ENCODE data around the gene RNF151. TPM values are rescaled to one million over a fixed set of nuclear protein-coding genes. Genes with fewer than 3 reads are reported as not detected.

The RNF151 gene
- total and polyA plus RNA-seq, 7 donors: not detected

DNA sequence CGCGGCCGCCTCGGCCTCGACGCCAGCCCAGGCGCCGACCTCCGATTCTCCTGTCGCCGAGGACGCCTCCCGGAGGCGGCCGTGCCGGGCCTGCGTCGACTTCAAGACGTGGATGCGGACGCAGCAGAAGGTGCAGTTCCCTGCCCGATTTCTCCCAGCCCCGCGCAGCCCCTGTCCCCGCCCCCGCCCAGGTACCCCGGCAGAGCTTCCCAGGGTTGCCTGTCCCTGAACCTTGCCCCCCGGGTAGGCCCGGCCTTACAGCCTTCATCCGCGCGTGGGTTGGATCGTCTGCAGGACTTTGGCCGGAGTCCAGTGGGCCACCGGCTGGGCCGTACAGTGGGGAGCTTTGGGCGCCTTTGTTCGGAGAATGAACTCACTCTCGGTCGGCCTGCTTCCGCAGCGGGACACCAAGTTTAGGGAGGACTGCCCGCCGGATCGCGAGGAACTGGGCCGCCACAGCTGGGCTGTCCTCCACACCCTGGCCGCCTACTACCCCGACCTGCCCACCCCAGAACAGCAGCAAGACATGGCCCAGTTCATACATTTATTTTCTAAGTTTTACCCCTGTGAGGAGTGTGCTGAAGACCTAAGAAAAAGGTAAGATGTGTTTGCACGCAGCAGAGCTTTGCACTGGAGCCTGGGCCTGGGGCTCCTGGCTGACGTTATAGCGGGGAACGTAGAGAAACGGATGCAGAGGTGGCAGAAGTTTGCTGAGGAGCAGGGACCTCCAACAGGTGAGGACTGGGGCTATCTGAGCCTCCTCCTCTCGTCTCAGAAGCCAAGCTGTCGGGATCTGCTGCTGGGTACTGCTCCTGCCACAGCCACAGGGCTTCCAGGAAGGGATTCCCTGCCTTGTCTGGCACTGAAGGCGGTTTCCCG, 17.9 kb downstream of the RNF151 start:
- Histone ChIP-seq H3K27ac (peak overlapping the region; percentile 67), H3K36me3 (ENCODE audit: insufficient read depth in 1 of 2, low read depth in 1 of 2) (peaks cover 4 to 24% of the 10 kb centered on the region in 2 donors), H3K4me3 (peak overlapping the region; percentile 93), H3K27me3 (ENCODE audit: insufficient read depth in 3 of 3, low read length in 2 of 3) (peaks cover 0 to 16% (median 12%) of the 10 kb centered on the region in 3 donors), H3K9me3 (no peaks in the 10 kb centered on the region), H3K4me1 (peaks cover 32% of the 10 kb centered on the region)
- peak in 3 of 4 donors; percentile 1 to 2 (median 1) for ATAC-seq
- WGBS, 3 donors: 9 to 12% (median 12%) methylated on average over 45 to 58 of the region's 58 CpGs
- DNase-seq: peak in 1 of 2 donors; percentile 55
- intact Hi-C loops (cut with DNase I): no loop called here
- TF ChIP-seq, protein P1, sequence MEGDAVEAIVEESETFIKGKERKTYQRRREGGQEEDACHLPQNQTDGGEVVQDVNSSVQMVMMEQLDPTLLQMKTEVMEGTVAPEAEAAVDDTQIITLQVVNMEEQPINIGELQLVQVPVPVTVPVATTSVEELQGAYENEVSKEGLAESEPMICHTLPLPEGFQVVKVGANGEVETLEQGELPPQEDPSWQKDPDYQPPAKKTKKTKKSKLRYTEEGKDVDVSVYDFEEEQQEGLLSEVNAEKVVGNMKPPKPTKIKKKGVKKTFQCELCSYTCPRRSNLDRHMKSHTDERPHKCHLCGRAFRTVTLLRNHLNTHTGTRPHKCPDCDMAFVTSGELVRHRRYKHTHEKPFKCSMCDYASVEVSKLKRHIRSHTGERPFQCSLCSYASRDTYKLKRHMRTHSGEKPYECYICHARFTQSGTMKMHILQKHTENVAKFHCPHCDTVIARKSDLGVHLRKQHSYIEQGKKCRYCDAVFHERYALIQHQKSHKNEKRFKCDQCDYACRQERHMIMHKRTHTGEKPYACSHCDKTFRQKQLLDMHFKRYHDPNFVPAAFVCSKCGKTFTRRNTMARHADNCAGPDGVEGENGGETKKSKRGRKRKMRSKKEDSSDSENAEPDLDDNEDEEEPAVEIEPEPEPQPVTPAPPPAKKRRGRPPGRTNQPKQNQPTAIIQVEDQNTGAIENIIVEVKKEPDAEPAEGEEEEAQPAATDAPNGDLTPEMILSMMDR (IDR thresholded peaks at IDR 0.05): no peak

DNA sequence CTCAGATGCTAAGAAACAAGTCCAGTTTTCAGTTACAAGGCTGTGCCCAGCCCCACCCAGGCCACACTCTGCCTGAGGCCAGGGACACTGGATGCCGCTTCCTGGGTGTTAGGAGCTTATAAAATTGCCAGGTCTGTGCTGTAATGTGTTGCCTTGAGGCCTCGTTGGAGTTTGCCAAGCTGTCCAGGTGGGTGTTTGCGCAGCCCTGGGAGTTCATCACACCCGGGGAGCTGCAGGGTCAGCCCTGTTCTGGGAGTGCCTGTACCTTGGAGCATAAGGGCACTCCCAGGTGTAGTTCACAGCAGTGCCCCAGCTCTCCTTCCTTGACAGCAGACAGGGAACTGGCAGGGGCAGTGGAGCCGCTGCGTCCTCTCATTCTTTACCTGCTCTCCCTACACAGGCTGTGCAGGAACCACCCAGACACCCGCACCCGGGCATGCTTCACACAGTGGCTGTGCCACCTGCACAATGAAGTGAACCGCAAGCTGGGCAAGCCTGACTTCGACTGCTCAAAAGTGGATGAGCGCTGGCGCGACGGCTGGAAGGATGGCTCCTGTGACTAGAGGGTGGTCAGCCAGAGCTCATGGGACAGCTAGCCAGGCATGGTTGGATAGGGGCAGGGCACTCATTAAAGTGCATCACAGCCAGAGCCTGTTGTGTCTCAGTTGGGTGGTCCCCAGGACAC, 19.0 kb downstream of the RNF151 start:
- peaks cover 0 to 21% (median 16%) of the 10 kb centered on the region in 3 donors for H3K27me3 ChIP-seq (ENCODE audit: insufficient read depth in 3 of 3, low read length in 2 of 3)
- TF ChIP-seq, protein P1 (IDR thresholded peaks at IDR 0.05): no peak
- H3K9me3 ChIP-seq: no peaks in the 10 kb centered on the region
- H3K4me3 ChIP-seq: peak overlapping the region; percentile 93
- no peak overlapping the region for H3K27ac ChIP-seq
- peaks cover 24% of the 10 kb centered on the region for H3K4me1 ChIP-seq
- ATAC-seq: no peak
- intact Hi-C loops (cut with DNase I): no loop called here
- 91 to 96% (median 91%) methylated on average over 14 of the region's 14 CpGs for WGBS, 3 donors
- H3K36me3 ChIP-seq (ENCODE audit: insufficient read depth in 1 of 2, low read depth in 1 of 2): peaks cover 4 to 24% of the 10 kb centered on the region in 2 donors
- DNase-seq: no peak

DNA sequence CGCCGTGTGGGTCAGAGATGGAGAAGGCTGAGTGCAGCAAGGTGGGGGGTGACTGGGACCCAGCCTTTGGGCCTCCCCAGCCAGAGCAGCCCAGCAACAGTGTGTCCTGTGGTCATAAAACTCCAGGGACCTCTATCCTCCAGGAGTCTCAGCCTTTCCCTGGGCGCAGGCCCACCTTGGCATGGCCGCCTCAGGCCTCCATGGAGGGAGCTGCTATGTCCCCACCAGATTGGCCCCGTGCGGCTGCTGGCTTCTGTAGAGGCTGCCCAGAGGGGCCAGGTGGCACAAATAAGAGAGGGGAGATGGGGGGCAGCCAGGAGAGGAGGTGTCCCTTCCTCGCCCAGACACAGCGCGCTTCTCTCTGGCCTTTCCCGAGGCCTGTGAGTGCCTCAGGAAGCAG, 20.5 kb downstream of the RNF151 start:
- DNase-seq (no peak), ATAC-seq (no peak)
- TF ChIP-seq, protein P1 (IDR thresholded peaks at IDR 0.05): no peak
- Histone ChIP-seq H3K27ac (no peak overlapping the region), H3K4me3 (no peak overlapping the region), H3K36me3 (ENCODE audit: insufficient read depth in 1 of 2, low read depth in 1 of 2) (peaks cover 4 to 24% of the 10 kb centered on the region in 2 donors), H3K9me3 (no peaks in the 10 kb centered on the region), H3K27me3 (ENCODE audit: insufficient read depth in 3 of 3, low read length in 2 of 3) (peaks cover 0 to 34% (median 20%) of the 10 kb centered on the region in 3 donors), H3K4me1 (peaks cover 32% of the 10 kb centered on the region)
- intact Hi-C loops (cut with DNase I): no loop called here
- WGBS, 3 donors: 85 to 92% (median 90%) methylated on average over 10 of the region's 10 CpGs

DNA sequence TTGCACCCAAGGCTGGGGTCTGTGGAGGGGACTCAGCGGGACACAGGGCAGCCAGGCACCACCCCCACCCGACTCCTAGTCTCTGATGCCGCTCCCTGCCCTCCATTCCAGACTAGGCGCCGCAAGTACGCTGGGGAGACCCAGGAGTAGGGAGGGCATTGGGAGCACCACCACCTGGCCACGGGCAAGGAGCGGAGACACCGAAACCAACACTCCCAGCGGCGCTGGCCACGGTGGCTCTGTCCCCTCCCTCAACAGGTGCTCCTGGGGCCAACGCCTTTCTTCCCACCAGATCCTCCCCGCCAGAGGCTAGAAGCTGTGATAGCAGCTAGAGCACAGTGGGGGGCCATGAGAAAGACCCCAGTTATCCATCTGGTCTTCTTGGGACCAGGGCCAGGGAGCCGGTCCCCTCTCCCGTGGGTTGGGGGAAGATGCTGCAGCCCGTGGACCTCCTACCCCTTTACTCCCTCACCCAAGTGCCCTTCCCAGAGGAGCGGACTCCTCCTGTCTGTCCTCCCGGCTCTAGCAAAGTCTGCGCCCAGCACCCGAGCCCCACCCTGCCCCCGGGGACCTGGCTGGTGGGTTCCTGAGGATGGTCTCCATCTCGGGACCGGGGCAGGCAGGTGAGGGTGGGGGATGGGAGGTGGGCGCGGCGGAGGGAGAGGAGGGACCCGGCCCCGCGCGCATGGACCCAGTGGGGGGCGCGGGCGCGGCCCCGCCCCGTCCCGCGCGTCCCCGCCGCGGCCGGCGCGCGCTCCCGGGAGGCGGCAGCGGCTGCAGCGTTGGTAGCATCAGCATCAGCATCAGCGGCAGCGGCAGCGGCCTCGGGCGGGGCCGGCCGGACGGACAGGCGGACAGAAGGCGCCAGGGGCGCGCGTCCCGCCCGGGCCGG, 22.8 kb downstream of the RNF151 start, which contains the start of gene SYNGR3:
TSS of gene SYNGR3 (plus strand) at position 762 of the 892 bp plus-strand sequence. CDS start 133 bp downstream, outside the sequence.
- Histone ChIP-seq H3K27ac (no peak within 1 kb of the TSS), H3K4me1 (peaks cover 24% of the 10 kb centered on the region), H3K27me3 (ENCODE audit: insufficient read depth in 3 of 3, low read length in 2 of 3) (peaks cover 0 to 34% (median 20%) of the 10 kb centered on the region in 3 donors), H3K4me3 (peak within 1 kb of the TSS; percentile 1), H3K36me3 (ENCODE audit: insufficient read depth in 1 of 2, low read depth in 1 of 2) (peaks cover 4 to 24% of the 10 kb centered on the region in 2 donors), H3K9me3 (no peaks in the 10 kb centered on the region)
- TF ChIP-seq, protein P1 (IDR thresholded peaks at IDR 0.05): no peak
- 4 to 9% (median 8%) methylated on average over 21 to 67 of the region's 67 CpGs for whole genome bisulfite sequencing, 3 donors
- intact Hi-C loops (cut with DNase I): no loop called here
- ATAC-seq: no peak
- no peak for DNase-seq

All from psoas muscle (tissue), 8 donors.